ENCODE measurements around the gene EIF4E3.

The EIF4E3 gene

DNA sequence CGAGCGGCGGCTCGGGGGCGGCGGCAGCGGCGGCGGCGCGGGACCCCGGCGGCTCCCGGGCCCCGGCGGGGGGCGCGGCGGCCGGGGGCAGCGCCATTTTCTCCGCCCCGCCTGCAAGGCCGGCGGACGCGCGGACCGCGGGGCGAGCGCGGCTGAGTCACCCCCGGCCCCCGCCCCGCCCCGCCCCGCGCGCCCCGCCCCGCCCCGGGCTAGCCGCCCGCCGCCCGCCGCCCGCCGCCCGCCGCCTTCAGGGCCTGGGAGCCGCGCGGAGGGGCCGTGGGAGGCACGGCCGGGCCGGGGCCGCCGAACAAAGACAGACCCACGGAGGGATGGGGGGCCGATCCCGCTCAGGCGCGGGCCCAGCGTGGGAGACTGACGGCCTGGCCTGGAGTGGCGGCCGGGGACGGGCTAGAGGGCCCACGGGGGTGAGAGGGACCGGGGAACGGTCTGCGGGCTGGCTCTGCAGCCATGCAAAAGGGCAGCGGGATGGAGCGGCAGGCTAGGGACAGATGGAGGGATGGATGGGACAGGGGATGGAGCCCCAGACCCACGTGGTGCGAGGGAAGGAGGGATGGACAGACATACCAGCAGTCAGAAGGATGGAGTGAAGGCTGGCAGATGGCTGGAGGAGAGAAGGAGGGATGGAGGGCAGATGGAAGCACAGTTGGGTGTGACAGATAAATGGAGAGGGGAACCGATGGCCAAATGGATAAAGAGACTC is at the start of gene EIF4E3:
Gene EIF4E3, minus strand, starts transcription at position 132 of the 721 bp plus-strand sequence. Its CDS starts 35 bp downstream, at position 97.
- DNase-seq (ENCODE audit: low spot score) = no peak

DNA sequence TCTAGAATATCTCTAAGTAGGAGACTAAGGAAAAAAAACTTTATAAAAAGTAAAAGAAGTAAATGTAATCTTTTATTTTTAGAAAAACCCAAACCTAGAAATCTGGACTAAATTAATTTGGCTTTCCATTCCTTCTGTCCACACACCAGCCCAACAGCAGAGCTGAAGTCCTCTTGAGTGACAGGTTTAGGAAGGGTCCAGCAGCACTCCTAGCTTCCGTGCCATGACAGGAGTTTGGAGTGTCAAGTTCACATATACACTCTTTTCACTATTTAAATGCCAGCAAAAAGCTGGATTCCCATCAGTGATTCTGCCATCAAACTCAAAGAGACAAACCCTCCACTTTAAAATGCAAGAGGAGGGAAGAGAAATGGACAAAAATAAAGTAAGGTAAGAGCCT is 46.7 kb upstream of the EIF4E3 start:
- no peak for DNase-seq (ENCODE audit: low spot score)

DNA sequence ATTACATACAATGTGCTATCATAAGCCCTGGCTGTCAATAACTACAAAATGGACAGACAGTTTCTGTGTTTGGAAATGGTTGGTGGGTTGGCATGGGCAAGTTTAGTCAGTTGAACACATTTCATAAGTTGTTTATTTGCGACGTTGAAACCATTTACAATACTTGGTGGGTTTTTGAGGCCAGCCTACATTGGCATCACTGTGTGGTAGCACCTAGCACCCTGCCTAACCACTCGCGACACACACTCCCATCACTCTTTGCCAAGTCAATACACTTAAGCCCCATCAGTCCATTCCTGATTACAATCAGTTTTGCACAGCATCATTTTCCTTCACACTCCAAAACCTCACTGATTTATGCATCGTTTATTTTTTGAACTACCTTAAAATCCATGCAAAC is 45.9 kb upstream of the EIF4E3 start:
- DNase-seq (ENCODE audit: low spot score) = no peak

- no peak for DNase-seq (ENCODE audit: low spot score)
These were observed 38.2 kb upstream of the EIF4E3 start for GRCh38 chr3:71763426-71763825.

GRCh38 chr3:71760140-71760539 is 34.9 kb upstream of the EIF4E3 start:
- no peak for DNase-seq (ENCODE audit: low spot score)

- no peak for DNase-seq (ENCODE audit: low spot score)
These were observed 34.2 kb upstream of the EIF4E3 start for GRCh38 chr3:71759401-71759800.

DNA sequence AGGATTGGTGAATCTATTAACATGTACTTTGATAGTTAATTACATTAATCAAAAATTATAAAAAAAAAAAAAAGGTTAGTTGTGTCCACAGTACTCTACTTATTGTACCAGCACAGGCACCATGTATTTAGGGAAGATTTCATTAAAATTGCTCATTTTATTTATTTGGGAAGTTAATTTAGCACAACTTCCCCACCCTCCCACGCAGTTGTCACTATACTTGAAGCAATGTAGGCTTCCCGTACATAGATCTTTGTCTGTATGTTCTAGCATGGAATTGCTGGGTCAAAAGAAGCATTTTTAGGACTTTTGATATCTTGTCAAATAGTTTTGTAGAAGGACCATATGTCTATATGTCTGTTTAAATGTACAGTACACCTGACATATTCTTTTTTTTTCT is 32.9 kb upstream of the EIF4E3 start:
- DNase-seq (ENCODE audit: low spot score) = no peak

DNA sequence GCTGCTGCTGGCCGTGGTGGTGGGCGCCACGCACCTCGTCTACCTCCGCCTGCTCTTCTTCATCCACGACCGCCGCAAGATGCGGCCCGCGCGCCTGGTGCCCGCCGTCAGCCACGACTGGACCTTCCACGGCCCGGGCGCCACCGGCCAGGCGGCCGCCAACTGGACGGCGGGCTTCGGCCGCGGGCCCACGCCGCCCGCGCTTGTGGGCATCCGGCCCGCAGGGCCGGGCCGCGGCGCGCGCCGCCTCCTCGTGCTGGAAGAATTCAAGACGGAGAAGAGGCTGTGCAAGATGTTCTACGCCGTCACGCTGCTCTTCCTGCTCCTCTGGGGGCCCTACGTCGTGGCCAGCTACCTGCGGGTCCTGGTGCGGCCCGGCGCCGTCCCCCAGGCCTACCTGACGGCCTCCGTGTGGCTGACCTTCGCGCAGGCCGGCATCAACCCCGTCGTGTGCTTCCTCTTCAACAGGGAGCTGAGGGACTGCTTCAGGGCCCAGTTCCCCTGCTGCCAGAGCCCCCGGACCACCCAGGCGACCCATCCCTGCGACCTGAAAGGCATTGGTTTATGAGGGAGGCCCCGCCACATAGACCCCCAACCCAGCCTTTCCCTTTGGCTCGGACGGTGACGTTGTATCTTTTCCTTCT is 29.5 kb upstream of the EIF4E3 start:
- no peak for DNase-seq (ENCODE audit: low spot score)

DNA sequence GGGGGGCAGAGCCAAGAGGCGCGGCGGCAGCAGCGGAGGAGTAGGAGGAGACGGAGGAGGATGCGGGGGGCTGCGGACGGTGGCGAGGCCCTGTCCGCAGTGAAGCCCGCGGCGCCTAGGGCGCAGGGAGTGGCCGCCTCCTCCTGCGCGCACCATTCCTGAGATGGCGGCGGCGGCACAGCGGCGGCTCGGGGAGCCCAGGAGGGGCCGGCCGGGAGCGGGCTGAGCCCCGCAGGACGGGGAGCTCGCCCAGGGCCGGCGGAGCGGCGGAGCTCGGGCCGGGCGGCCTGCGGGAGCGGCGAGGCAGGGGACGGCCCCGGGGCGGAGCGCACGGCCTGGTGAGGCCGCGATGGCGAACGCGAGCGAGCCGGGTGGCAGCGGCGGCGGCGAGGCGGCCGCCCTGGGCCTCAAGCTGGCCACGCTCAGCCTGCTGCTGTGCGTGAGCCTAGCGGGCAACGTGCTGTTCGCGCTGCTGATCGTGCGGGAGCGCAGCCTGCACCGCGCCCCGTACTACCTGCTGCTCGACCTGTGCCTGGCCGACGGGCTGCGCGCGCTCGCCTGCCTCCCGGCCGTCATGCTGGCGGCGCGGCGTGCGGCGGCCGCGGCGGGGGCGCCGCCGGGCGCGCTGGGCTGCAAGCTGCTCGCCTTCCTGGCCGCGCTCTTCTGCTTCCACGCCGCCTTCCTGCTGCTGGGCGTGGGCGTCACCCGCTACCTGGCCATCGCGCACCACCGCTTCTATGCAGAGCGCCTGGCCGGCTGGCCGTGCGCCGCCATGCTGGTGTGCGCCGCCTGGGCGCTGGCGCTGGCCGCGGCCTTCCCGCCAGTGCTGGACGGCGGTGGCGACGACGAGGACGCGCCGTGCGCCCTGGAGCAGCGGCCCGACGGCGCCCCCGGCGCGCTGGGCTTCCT is 28.8 kb upstream of the EIF4E3 start, which contains the start of gene GPR27:
Gene GPR27, plus strand, starts transcription at position 155 of the 909 bp plus-strand sequence. Its CDS starts 195 bp downstream, at position 350.
- no peak for DNase-seq (ENCODE audit: low spot score)

GRCh38 chr3:71752831-71753700 is 27.9 kb upstream of the EIF4E3 start:
- DNase-seq (ENCODE audit: low spot score) = no peak

GRCh38 chr3:71751602-71752001 is 26.4 kb upstream of the EIF4E3 start:
- no peak for DNase-seq (ENCODE audit: low spot score)

GRCh38 chr3:71744738-71745137 is 19.5 kb upstream of the EIF4E3 start:
- DNase-seq (ENCODE audit: low spot score) = no peak

DNA sequence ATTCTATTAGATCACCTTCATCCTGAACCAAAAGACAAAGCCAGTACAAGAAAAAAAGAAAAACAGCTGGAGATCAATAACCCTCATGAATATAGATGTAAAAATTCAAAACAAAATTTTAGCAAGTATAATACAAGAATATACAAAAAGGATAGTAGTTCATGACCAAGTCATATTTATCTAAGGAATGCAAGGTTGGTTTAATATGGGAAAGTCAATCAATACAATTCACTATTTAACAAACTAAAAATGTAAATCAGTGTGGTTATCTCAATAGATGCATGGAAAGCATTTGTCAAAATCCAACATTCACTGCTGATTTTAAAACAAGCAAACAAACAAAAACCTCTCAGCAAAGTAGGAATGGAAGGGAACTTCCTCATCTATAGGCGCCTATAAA is 17.4 kb upstream of the EIF4E3 start:
- no peak for DNase-seq (ENCODE audit: low spot score)

DNA sequence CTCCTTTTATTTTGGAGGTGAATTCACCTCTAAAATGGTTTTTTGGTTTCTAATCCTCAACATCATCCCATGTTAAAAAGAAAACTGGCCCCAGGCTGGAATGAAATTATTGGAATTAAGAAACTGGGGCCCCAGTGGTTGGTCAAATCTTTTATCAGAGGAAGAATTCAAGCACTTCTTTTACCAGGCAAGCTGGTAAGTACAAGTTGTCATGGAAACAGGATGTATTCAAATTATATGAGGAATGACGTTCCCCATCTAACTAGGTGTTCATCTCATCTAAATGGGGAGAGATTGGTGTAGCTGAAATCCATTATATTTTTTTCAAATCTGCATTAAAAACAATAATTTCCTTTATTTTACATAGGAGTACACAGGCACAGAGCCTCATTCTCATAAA is 9.7 kb upstream of the EIF4E3 start:
- no peak for DNase-seq (ENCODE audit: low spot score)

GRCh38 chr3:71733319-71733718 is 8.1 kb upstream of the EIF4E3 start:
- no peak for DNase-seq (ENCODE audit: low spot score)

- DNase-seq (ENCODE audit: low spot score) = no peak
These were observed 7.4 kb upstream of the EIF4E3 start for GRCh38 chr3:71732637-71733036.

- DNase-seq (ENCODE audit: low spot score) = no peak
These were observed 3.6 kb upstream of the EIF4E3 start for GRCh38 chr3:71728632-71729342.

DNA sequence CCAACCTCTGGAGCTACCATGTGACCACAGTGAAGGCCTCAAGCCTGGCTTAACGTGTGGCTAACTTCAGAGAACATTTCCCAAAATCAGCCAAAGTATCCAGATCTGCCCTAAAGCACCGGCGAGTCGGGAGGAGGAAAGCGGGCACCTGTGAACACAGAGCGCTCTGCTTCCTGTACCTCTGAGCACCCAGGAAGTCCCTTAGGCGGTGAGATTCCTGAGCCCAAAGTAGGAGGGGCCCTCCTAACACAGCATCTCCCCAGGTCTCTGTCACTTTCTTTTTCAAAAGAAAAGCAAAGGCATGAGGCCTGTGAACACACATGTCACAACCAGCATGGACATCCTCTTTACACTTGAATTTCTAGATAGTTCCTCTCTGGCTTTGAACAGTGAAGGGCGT is 944 bp upstream of the EIF4E3 start:
- no peak for DNase-seq (ENCODE audit: low spot score)

- peak; percentile 40 for DNase-seq (ENCODE audit: low spot score)
These were observed 475 bp downstream of the EIF4E3 start for GRCh38 chr3:71724584-71725270.

DNA sequence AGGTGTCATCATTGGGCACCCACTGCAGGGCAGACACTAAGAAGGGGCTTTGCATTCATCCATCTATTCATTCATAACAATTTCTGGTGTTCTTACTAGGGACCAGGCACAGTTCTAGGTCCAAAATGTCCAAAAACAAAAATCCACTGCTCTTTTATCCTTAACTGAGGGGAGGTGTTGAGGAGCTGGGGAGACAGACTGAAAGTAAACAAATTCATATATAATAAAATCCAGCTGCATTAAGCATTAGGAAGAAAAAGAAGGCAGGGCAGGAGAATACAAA is 1.1 kb downstream of the EIF4E3 start:
- DNase-seq (ENCODE audit: low spot score) = no peak

Measured in SW480 (cell line).